ENCODE measurements around the gene TRAF3IP1.

Gene TRAF3IP1

GRCh38 chr2:238284802-238285515, 35.4 kb upstream of the TRAF3IP1 start:
- TF ChIP-seq CREB5 (CRISPR knock-in tag; IDR thresholded peaks at IDR 0.05; ENCODE audit: low read depth) (no peak), TSHZ2 (CRISPR knock-in tag; IDR thresholded peaks at IDR 0.05) (no peak), ZNF8 (CRISPR knock-in tag; IDR thresholded peaks at IDR 0.05) (no peak), ARNTL (CRISPR knock-in tag; IDR thresholded peaks at IDR 0.05; ENCODE audit: borderline replicate concordance, low read depth) (no peak), CSDC2 (CRISPR knock-in tag; IDR thresholded peaks at IDR 0.05) (no peak), ESRRG (CRISPR knock-in tag; IDR thresholded peaks at IDR 0.05) (no peak), ZNF70 (CRISPR knock-in tag; IDR thresholded peaks at IDR 0.05) (no peak), ZFP30 (CRISPR knock-in tag; IDR thresholded peaks at IDR 0.05) (no peak), ISL1 (CRISPR knock-in tag; IDR thresholded peaks at IDR 0.05) (no peak), CSRNP3 (CRISPR knock-in tag; IDR thresholded peaks at IDR 0.05) (no peak), PPARA (CRISPR knock-in tag; IDR thresholded peaks at IDR 0.05; ENCODE audit: borderline replicate concordance) (no peak)
- ATAC-seq: no peak

- TF ChIP-seq CSRNP3 (CRISPR knock-in tag; IDR thresholded peaks at IDR 0.05) (no peak), ARNTL (CRISPR knock-in tag; IDR thresholded peaks at IDR 0.05; ENCODE audit: borderline replicate concordance, low read depth) (no peak), ZNF565 (CRISPR knock-in tag; conservative IDR thresholded peaks at IDR 0.05; ENCODE audit: low read depth) (no peak), ZFP3 (CRISPR knock-in tag; IDR thresholded peaks at IDR 0.05) (no peak), POU6F1 (CRISPR knock-in tag; IDR thresholded peaks at IDR 0.05; ENCODE audit: borderline replicate concordance, low read depth) (no peak), RARB (CRISPR knock-in tag; IDR thresholded peaks at IDR 0.05) (no peak), OSR1 (CRISPR knock-in tag; IDR thresholded peaks at IDR 0.05) (no peak), TSHZ2 (CRISPR knock-in tag; IDR thresholded peaks at IDR 0.05) (no peak), ZC3H10 (CRISPR knock-in tag; IDR thresholded peaks at IDR 0.05) (no peak)
- no peak for ATAC-seq
Observed at GRCh38 chr2:238285653-238286082, 34.6 kb upstream of the TRAF3IP1 start.

- no peak for ATAC-seq
- TF ChIP-seq BACH2 (CRISPR knock-in tag; IDR thresholded peaks at IDR 0.05; ENCODE audit: borderline replicate concordance) (no peak), ISL1 (CRISPR knock-in tag; IDR thresholded peaks at IDR 0.05) (no peak), RARB (CRISPR knock-in tag; IDR thresholded peaks at IDR 0.05) (no peak), CREB5 (CRISPR knock-in tag; IDR thresholded peaks at IDR 0.05; ENCODE audit: low read depth) (no peak), POU6F1 (CRISPR knock-in tag; IDR thresholded peaks at IDR 0.05; ENCODE audit: borderline replicate concordance, low read depth) (no peak), TSHZ2 (CRISPR knock-in tag; IDR thresholded peaks at IDR 0.05) (no peak)
Observed at GRCh38 chr2:238286095-238286494, 34.2 kb upstream of the TRAF3IP1 start.
